HG03045 (cell line): ENCODE data around the gene VASH1.

ENCODE experiments used
- ATAC-seq: cut with Tn5 transposase; IDR thresholded peaks from one replicate; pipeline ENCODE4 v1.9.1; 2021; ENCODE audit warnings: mild to moderate bottlenecking, moderate library complexity; ENCODE audit not compliant: unreplicated experiment

VASH1 gene

DNA sequence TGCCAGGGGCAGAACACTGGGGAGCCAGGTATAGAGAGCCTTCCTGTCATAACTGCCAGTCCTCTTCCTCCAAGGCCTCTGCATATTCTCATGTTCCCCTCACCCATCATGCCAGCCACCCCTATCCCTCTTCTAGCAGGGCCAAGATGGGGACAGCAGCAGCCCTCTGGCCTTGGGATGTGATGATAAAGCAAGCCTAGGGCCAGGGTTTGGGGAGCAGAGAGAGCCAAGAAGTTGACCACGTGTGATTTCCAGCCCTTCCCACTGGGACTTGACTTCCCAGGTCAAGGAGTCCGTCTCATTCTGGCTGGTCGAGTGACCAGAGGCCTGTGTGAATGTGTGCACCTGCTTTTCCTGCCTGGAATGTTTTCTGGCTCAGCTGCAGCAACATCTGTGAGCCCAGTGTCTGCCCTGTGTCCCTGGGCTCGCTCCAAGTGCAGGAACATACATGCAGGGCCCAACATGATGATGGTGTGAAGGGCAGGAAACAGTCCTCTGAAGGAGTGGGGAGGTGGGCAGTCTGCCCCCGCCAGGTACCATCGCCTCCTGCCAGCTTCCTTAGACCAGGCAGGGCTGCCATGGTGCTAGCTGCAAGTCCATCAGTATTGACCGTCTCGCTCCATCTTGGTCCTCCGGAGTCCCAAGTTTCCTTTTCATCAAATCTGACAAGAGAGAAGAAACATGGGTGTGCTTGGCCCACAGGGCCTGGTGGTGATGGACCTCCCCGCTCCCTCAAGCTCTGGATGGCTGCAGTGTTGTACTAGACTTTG is 21.0 kb downstream of the VASH1 start:
- ATAC-seq = no peak

DNA sequence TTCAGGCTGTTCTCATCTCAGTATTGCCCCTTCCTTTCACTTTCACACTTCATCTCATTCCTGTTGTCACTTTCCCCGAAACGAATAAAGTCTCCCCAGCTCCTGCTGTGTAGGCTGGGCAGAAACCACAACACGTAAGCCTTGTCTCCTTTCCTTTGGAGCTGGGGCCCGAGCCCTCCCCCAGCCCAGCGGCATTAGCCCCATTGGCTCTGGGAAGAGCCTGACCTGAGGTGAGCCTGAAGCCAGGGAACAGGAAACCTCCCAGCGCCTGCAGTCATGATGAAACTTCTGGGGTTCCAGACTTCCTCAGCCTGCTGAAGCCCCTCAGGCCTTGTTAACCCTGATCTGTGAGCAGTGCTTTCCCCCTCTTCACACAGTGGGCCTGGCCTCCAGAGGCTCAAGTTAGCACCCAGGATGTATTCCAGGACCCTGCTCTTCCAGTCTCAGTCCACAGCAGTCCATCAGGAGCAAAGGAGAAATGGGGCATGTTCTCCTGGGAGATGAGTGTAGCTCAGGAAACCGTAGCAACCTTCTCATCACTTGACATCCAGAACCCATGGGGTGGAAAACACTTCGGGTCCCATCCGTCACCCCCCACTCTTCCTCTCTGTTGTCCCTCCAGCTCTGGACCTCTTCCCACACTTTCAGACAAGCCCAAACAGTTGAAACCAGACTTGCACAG is 21.8 kb downstream of the VASH1 start:
- ATAC-seq = no peak

DNA sequence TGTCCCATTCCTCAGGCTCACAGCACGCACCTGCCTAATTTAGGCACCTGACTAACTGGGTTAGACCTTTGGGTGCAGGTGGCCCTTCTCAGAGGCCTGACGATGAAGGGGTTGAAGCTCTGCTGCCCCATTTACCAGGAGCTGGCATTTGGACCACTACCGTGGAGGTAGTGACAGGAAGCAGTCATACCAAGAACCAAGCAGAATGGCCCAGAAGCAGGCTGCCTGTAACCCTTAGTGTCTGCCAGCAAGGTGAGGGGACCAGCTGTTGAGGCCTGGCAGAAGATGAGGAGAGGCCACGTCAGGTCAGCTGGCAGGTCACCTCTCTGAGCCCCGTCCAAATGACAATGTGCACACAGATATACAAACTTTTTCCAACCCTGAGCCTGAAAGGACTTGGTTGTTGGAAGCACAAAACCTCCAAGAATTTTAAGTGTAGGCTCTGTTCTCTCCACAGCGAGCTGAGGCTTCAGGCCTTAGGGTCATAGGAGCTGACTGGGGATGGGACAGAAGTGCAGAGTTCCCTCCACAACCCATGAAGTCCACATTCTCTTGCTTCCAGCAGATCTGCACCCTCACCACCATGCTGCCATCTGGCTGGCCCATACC is 23.1 kb downstream of the VASH1 start:
- no peak for ATAC-seq

DNA sequence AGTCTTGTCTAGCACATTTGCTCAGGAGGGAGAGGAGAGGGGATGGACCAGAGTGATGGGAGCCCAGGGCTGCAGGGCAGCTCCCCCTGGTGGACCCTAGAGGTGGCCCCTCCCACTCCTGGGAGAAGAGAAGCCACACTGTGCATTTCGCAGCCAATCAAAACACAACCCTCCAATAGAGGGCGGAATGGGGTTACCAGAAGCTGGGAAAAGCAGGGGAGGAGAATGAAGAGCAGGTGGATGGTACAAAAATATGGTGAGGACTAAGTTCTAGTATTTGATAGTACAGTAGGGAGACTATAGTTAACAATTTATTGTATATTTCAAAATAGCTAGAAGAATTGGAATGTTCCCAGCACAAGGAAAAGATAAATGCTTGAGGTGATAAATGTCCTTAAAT is 23.6 kb downstream of the VASH1 start:
- no peak for ATAC-seq

DNA sequence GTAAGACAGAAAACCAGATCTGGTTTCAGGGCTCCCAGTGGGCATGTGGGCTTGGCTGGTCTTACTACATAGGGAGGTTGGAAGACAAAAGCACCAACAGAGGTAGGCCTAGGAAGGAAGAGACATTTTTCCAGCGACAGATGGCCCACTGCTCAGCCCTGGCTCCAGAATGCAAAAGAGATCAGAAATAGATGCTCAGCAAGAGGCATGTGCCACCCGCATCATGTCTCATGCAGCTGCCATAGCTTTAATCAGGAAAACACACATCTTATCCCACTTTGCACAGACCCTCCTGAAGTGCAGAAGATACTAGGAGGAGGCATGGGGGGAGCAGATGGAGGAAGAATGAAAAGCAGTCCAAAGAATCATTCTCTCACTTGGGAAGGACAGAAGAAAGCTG is 25.3 kb downstream of the VASH1 start:
- ATAC-seq = no peak

DNA sequence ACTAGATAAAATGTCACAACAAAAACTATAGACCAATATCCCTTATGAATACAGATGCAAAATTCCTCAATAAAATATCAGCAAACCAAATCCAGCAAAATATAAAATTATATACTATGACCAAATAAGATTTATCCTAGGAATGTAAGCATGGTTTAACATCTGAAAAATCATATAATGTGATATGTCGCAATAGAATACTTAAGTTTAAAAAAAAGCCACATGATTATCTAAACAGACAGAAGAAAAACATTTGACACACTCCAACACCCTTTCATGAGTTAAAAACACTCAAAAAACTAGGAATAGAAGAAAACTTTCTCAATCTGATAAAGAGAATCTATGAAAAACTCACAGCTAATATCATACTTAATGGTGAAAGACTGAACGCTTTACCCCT is 31.2 kb downstream of the VASH1 start:
- ATAC-seq = no peak

DNA sequence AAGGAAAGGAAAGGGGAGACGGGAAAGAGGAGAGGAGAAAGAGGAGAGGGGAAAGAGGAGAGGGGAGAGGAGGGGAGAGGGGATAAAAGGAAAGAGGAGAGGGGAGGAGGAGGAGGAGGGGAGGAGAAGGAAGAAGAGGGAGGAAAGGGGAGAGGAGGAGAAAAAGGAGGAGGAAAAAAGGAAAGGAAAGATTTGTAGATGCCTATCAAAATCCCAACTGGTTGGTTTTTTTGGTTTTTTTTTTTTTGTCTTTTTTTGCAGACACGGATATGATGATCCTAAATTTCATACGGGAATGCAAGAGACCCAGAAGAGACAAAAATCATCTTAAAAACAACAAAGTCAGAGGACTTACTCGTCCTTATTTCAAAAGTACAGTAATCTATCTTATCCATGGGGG is 32.1 kb downstream of the VASH1 start:
- no peak for ATAC-seq

DNA sequence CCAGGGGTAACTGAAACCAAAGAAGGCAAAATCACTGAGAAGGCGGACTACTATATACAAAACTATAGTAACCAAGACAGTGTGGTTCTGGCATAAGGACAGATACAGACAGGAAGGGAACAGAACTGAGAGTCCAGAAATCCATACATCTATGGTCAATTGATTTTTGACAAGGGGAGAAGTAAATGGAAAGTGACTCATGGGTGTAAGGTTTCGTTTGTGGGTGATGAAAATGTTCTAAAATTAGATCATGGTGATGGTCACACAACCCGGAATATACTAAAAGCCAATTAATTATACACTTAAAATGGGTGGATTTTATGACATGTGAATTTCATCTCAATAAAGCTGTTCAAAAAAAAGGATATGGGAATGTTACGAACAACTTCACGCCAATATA is 32.7 kb downstream of the VASH1 start:
- no peak for ATAC-seq

DNA sequence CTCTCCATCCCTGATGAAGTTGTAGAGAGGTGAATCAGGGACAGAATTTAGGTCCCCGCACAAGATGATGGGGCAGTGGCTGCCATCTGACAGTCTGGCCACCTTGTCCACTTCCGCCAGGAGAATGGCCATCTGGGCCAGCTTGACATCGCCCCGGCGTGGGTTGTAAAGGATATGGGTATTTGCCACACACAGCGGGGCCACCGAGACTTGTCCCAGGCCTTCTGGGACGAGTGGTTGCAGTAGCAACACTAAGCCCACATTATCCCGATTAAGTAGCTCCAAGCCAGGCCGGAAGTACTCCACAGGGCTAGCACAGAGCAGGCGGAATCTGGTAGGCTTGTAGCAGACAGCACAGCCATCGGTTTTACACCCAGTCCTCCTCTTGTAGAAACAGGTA is 45.2 kb downstream of the VASH1 start:
- ATAC-seq = no peak

DNA sequence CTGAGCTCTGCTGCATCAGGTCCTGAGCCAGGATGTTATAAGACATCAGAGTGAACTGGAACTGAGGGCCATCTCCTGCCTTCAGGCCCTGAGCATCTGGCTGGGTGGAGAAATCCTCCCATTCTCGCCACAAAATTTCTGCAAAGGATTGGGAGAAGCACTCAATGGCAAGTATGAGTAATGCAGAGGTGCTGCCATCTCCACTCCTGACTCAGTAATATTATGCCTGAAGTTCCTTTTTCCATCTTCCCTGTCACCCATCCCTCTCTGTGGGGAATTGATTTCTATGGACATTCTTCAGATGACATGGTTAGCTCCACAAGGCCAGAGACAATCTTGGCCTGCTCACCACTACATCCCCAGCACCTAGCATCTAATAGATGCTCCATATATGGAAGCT is 46.7 kb downstream of the VASH1 start:
- ATAC-seq = no peak

DNA sequence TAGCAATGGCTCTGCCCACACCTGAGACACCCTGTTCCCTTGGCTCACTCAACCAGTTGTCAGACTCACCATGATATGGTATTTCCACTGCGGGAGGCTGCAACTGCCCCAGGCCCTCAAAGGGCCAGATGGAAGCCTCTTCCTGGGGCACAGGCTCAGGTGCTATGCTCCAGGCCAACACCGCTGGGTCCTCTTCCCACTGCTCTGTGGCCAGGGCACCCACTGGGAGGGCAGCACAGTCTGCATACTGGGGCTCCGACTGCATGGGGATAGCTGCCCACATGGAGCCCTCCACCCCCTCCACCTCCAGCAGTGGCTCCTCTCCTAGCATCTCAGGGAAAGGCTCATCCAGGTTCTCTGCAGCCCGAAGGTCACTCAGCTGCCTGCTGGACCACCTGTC is 47.7 kb downstream of the VASH1 start:
- ATAC-seq = no peak

DNA sequence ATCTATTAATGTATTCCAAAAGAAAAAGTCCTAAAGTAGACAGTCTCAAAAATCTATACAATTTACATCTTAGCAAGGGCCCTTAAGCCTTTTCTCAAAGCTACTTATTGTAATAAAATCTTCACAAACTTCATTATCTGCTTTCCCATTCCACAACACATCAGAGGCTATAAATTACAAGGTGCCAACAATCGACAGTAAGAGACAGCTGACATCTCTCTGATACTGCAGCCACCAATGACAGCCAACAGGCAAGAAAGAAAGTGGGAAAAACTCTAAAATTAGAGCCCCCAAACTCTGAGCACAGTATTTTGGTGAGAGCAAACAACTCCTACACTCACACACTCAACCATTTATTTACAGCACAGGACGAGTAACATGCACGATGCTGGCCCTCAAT is 49.3 kb downstream of the VASH1 start:
- no peak for ATAC-seq

DNA sequence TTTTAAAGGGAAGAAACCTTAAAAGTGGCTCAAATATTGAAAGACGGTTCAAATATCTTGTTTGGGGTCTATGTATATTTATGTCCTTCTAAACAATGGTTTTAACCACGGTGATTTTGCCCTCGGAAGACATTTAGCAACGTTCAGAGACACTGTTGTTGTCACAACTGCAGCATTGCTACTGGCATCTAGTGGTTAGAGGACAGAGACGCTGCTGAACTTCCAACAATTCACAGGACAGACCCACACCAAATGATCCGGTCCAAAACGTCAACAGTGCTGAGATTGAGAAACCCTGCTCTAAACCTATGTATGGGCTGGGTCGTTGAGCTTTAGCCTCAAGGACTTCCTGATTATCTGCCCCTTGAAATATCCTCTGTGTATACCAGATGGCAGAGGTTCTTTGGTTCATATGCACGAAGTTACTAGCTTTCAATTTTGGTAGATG is 49.7 kb downstream of the VASH1 start:
- no peak for ATAC-seq

DNA sequence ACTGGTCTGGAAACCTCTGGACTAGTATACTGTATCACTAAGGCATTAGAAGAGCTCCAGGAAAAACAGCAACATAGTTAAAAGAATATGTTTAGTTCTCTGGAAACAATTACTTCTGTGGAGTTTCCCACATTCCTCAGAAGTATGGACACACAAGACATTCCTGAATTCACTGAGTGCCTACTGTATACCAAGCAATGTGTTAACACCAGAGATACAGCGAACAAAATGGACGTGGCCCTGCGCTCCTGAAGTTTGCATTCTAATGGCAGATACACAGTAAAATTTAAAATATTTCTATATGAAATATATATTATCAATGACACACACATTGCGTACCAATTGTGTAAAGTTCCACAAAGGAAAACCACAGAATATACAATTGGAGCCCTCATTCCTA is 50.3 kb downstream of the VASH1 start:
- no peak for ATAC-seq

DNA sequence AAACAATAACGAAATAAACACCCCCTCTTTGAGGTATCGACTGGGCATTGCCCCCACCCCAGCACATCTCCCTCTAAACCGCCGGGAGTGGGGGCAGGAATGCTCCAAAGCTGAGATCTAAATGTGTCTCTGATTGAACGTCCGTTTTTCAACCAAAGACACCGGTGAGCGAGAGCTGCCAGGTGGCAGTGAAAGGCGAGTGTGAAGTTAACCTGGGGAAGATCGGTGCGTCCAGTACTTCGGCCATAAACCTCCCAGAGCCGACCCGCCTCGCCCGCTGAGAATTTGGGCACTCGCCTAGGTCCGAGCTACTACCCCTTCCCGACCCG is 50.8 kb downstream of the VASH1 start:
- no peak for ATAC-seq

DNA sequence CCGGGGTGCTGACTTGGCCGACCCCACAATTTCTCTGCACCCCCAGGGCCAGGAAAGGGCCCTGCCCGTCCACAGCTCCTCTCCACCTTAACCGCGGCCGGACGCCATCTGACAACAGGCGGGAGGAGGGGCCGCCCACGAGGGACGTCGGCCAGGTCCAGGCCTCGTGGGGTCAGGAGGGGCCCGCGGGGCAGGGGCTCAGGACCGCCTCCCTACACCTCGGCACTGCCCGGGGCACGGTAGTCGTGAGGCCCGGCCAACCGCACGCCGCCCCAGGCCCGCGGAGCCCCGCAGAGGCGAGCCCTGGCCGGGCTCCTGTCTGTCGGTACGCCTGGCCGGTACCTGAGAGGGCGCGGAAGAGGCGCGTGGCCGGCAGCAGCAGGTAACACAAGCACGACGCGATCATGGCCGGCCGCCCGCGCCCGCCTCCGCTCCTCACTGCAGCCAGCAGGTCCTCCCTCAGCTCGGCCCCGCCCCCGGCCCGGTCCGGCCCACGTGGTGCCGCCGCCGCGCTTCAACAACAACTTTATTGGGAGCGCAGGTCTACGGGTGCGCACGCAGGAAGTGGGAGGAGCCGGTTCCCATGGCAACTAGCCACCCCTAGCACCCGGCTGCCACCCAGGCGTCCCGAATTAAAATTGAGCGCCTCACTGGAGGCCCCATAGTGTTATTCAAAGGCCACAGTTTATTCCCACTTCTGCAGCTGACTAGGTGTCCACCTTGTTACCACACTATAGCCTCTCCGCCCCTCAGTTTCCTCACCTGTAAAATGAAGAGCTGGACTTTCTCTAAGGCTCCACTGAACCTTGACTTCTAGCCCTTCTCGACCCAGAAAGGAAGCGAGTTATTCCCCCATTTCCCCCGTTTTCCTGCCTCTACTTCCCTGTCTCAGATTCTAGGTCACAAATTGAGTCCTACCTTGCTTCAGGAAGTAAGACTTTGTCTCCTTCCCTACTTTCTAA is 51.4 kb downstream of the VASH1 start, which contains the start of gene ANGEL1:
TSS of gene ANGEL1 (minus strand) at position 461 of the 962 bp plus-strand sequence. CDS start at position 406, 55 bp downstream.
- ATAC-seq = peak; percentile 89

DNA sequence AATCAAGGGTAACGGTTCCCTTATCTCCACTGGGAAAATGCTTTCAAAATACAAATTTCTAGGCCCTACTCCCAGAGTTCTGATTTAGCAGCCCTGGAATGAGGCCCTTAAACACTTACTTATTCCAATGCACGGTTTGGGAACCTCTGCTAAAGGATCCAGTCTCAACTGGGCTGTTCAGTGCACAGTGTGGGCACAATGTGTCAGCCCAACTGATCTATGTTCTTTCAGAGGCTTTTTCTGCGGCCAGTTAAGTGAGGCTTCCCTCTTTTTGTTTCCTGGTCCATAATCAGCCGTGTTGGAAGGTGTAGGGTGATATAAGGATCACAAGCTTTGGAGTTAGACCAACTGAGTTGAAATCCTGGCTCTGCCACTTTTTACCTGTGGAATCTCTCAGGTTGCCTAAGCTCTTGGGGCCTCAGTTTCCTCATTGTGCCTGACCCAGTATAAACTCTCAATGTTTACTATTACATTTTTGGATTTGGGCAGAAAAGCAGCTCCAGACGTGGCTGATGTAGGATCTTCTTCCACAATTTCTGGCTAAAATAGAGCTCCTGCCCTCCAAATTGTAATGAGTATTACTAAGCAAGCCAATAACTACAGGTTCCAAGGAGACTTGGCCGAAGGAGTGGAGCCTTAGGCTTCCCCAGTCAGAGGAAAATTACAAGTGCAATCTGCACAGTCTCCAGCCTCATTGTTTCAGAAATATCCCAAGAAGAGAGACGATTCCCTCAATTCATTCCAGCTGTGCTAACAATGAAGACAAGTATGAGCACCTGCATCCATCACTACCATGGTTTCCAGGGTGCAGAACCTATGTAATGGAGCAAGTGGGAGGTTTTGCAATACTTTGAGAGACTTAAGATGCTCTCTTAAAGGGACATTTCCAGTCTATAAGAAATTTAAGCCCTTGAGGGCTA is 53.7 kb downstream of the VASH1 start:
- no peak for ATAC-seq

DNA sequence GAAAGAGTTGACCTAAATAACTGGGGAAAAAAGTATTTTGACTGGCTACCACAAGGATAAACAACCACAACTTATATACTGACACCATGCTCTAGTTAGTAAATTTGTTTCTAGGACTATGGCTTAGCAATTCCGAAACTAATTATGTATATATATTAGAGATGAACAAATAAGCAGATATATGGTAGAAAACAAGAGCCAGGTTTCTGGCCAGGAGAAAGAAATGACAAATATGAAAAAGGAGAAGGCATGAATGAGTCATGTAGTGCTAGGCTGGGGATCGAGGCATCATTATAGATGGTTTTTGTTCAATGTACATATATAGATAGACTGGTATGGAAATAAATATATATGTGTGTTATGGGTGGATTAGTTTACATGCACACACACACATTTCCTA is 59.4 kb downstream of the VASH1 start:
- no peak for ATAC-seq

DNA sequence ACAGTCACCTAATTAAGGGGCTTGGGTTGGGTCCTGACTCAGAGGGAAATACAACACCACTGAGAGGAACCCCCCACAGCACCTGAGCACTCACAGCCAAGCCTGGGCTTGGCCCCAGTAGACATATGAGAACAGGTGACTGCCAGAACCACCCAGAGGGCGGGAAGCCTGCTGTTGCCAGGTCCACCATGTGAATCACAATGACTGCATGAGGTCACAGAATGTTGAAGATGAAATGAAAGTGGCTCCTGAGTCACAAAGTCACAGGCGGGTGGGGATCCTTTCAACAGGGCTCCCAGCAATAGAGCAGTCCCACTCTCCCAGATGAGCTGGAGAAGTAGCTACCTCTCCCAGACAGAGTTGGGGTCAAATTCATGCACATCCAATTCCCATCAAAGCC is 64.9 kb downstream of the VASH1 start, which contains the start of gene LRRC74A:
TSS of gene LRRC74A (plus strand) at position 287 of the 400 bp plus-strand sequence. CDS start 290 bp downstream, outside the sequence.
- no peak for ATAC-seq
